K562 (cell line): Measurements from ENCODE around the gene B4GALNT4. TPM values are rescaled to one million over a fixed set of nuclear protein-coding genes. Genes with fewer than 3 reads are reported as not detected.
A peak's percentile ranks its signal among the peaks of the same experiment; 100 is the strongest.
"Not testable (repeated sequence)": the region's sequence is repeated elsewhere in the genome, so short reads cannot be mapped to it uniquely, and the experiment has no call there.

Source experiments
- ATAC-seq: fragments of 200-7000 bp; cut with Tn5 transposase; 3 replicates; pipeline ENCODE4 v1.9.1; 2020; ENCODE audit warnings: moderate library complexity
- BruUV-seq: library from RNA; stranded (reverse); fragments of 400-500 nt; replicated peaks from 2 replicates; lab custom pipeline; 2021; lab: Mats Ljungman, UMichigan
- CTCF ChIA-PET: fragments of 300-600 bp; formaldehyde crosslinking; extraction: SDS; loops from one replicate; lab custom pipeline; 2021; ENCODE audit warnings: low intra/inter-chr PET ratio; lab: Yijun Ruan, JAX
- POLR2A ChIA-PET: fragments of 300-600, 350-650 bp; sonication (Branson Sonifier 250); formaldehyde crosslinking; extraction: SDS; loops from one replicate; lab custom pipeline; 2021; ENCODE audit warnings: antibody characterized with exemption, inconsistent platforms; lab: Yijun Ruan, JAX
- DNase-seq, 4 experiments: peaks; one replicate each; pipeline versions ENCODE4 v3.0.0 to v3.0.0-alpha.2; 2011 to 2018; ENCODE audit warnings: low spot score in 3 of 4, mixed read lengths in 3 of 4; ENCODE audit errors: extremely low read depth in 1 of 4
- FAIRE-seq: peaks from 2 replicates; lab custom pipeline; 2011; peaks lifted over from hg19 to GRCh38; lab: Jason Lieb, UNC
- H2AFZ ChIP-seq: 2 replicates; pipeline ENCODE4 v1.6.0; 2011; ENCODE audit warnings: low read depth, low read length, control low read depth, inconsistent platforms
- H3K27ac ChIP-seq: fragments of 200-600 bp; 3 replicates; pipeline ENCODE4 v1.8.0; 2011; ENCODE audit warnings: low read depth, mild to moderate bottlenecking, control low read depth, inconsistent platforms, low read length, moderate library complexity, mixed read lengths; ENCODE audit errors: extremely low read depth
- H3K27me3 ChIP-seq, 2 experiments: fragments of 300-600 bp in 1 of 2; 2 replicates in 1 of 2; 3 replicates in 1 of 2; pipeline versions ENCODE4 v1.6.0 to v1.8.0; 2011; ENCODE audit warnings: inconsistent platforms in 2 of 2, low read length in 2 of 2, mild to moderate bottlenecking in 1 of 2, mixed read lengths in 1 of 2, moderate library complexity in 1 of 2; ENCODE audit not compliant: control insufficient read depth in 2 of 2, insufficient read depth in 2 of 2
- H3K36me3 ChIP-seq: fragments of 300-600 bp; 3 replicates; pipeline ENCODE4 v1.8.0; 2011; ENCODE audit warnings: mild to moderate bottlenecking, low read length, inconsistent platforms; ENCODE audit not compliant: control insufficient read depth, insufficient read depth
- H3K4me1 ChIP-seq, 2 experiments: fragments of 200-600 bp in 1 of 2; replicated peaks in 1 of 2; 2 replicates in 1 of 2; 3 replicates in 1 of 2; pipeline versions ENCODE4 v1.5.1 to v1.8.0; 2011; ENCODE audit warnings: inconsistent platforms in 2 of 2, low read length in 2 of 2, mild to moderate bottlenecking in 1 of 2, mixed read lengths in 1 of 2, moderate library complexity in 1 of 2; ENCODE audit not compliant: control insufficient read depth in 2 of 2, insufficient read depth in 2 of 2
- H3K4me2 ChIP-seq: 2 replicates; pipeline ENCODE4 v1.6.1; 2011; ENCODE audit warnings: low read length, control low read depth, inconsistent platforms, mixed read lengths; ENCODE audit not compliant: insufficient read depth
- H3K4me3 ChIP-seq: fragments of 200-600 bp; sonication (generic), shearing (Covaris generic); 2 replicates; pipeline ENCODE4 v1.5.1; 2016; ENCODE audit warnings: control low read depth, inconsistent platforms
- H3K79me2 ChIP-seq: fragments of 200-600 bp; 3 replicates; pipeline ENCODE4 v1.8.0; 2011; ENCODE audit warnings: low read length, inconsistent platforms; ENCODE audit not compliant: control insufficient read depth, insufficient read depth
- H3K9ac ChIP-seq, 2 experiments: 2 replicates each; pipeline versions ENCODE4 v1.6.0 to v1.6.1; 2011; ENCODE audit warnings: low read depth in 2 of 2, low read length in 2 of 2, control low read depth in 1 of 2, inconsistent platforms in 1 of 2, mild to moderate bottlenecking in 1 of 2, mixed read lengths in 1 of 2; ENCODE audit not compliant: insufficient read depth in 1 of 2
- H3K9me1 ChIP-seq: one replicate; pipeline ENCODE4 v1.6.0; 2011; ENCODE audit warnings: inconsistent platforms, mild to moderate bottlenecking, low read length, moderate library complexity; ENCODE audit not compliant: control insufficient read depth, insufficient read depth
- H3K9me3 ChIP-seq: replicated peaks from 2 replicates; pipeline ENCODE4 v1.5.1; 2011; ENCODE audit warnings: low read depth, low read length, inconsistent platforms; ENCODE audit not compliant: control insufficient read depth, insufficient read depth
- H4K20me1 ChIP-seq: replicated peaks from 2 replicates; pipeline ENCODE4 v1.6.1; 2011; ENCODE audit warnings: low read length, inconsistent platforms, mixed read lengths; ENCODE audit not compliant: control insufficient read depth, insufficient read depth
- ARID1B ChIP-seq: fragments of 450-650 bp; IDR thresholded peaks from 2 replicates; pipeline ENCODE4 v1.6.1; 2016; ENCODE audit warnings: antibody characterized with exemption, mild to moderate bottlenecking, inconsistent platforms
- ATF1 ChIP-seq, 2 experiments: fragments of 450-650 bp in 1 of 2; IDR thresholded peaks; 2 replicates each; pipeline ENCODE4 v1.6.1; 2016; ENCODE audit warnings: missing compliant biosample characterization in 1 of 2, missing genetic modification characterization in 1 of 2
- CUX1 ChIP-seq: fragments of 200-800 bp; sonication (Bioruptor generic); IDR thresholded peaks from 2 replicates; pipeline ENCODE4 v1.6.1; 2016; ENCODE audit warnings: missing genetic modification characterization, missing compliant biosample characterization
- DMBX1 ChIP-seq: fragments of 250-450 bp; sonication (Bioruptor Pico); IDR thresholded peaks from 2 replicates; pipeline ENCODE4 v1.8.0; 2022; ENCODE audit warnings: inconsistent platforms, mild to moderate bottlenecking, moderate library complexity, borderline replicate concordance
- E2F6 ChIP-seq, 2 experiments: IDR thresholded peaks; 2 replicates each; pipeline ENCODE4 v1.6.1; 2011; ENCODE audit warnings: borderline replicate concordance in 1 of 2, control low read depth in 1 of 2, low read depth in 1 of 2, low read length in 1 of 2, mild to moderate bottlenecking in 1 of 2, mixed read lengths in 1 of 2, moderate library complexity in 1 of 2; ENCODE audit not compliant: insufficient read depth in 1 of 2, insufficient read length in 1 of 2, poor library complexity in 1 of 2, severe bottlenecking in 1 of 2; ENCODE audit errors: extremely low read depth in 1 of 2
- MAFF ChIP-seq: IDR thresholded peaks from 2 replicates; pipeline ENCODE4 v1.6.1; 2012; ENCODE audit warnings: low read length, improper control_type of control experiment
- SMARCA4 ChIP-seq: fragments of 450-650 bp; IDR thresholded peaks from 2 replicates; pipeline ENCODE4 v1.6.1; 2016
- USF2 ChIP-seq: sonication (generic); formaldehyde crosslinking; IDR thresholded peaks from 2 replicates; pipeline ENCODE4 v1.5.0; 2020; ENCODE audit warnings: missing genetic modification reagents
- ZBTB7A ChIP-seq: IDR thresholded peaks from 2 replicates; pipeline ENCODE4 v1.6.1; 2011; ENCODE audit warnings: low read depth, mild to moderate bottlenecking, low read length, moderate library complexity, borderline replicate concordance; ENCODE audit not compliant: control insufficient read depth
- ZNF316 ChIP-seq: fragments of 450-650 bp; IDR thresholded peaks from 2 replicates; pipeline ENCODE4 v1.6.1; 2016
- WGBS: fragments of 100-300 bp; shearing (Covaris generic); methylation state at CpG from one replicate; pipeline ENCODE4 v1.1.6; 2016; ENCODE audit warnings: low coverage, mixed read lengths; ENCODE audit not compliant: insufficient coverage; ENCODE audit errors: missing lambda C conversion rate; 5-methylcytosine and 5-hydroxymethylcytosine counted together
- in situ Hi-C: fragments of 300-500 bp; cut with MboI; formaldehyde crosslinking; loops from 4 replicates; pipeline ENCODE4 v1.15.0; 2018; ENCODE audit warnings: inconsistent platforms, mixed read lengths
- intact Hi-C: fragments of 100-400 bp; cut with micrococcal nuclease; formaldehyde crosslinking; loops from 2 replicates; pipeline ENCODE4 v1.14.2; 2022
- polyA plus RNA-seq, 8 experiments: library from polyadenylated mRNA; depleted of rRNA in 4 of 8; stranded (reverse) in 5 of 8; unstranded in 3 of 8; fragments of >200 nt; fragmentation: Nextera tagmentation in 2 of 8; fragmentation: Illumina TruSeq in 1 of 8; extraction: Ambion mirVana in 2 of 8; extraction: Trizol in 1 of 8; gene quantifications; 2 replicates each; pipeline versions ENCODE4 v1.2.1 to v1.2.3, GENCODE V29; 2011 to 2014; ENCODE audit warnings: inconsistent platforms in 1 of 8, missing spikeins in 1 of 8
- total RNA-seq, 7 experiments: library from RNA; depleted of rRNA in 6 of 7; stranded (reverse); fragments of >200 nt in 6 of 7; fragmentation: Illumina TruSeq in 2 of 7; extraction: Trizol in 2 of 7; gene quantifications; 2 replicates each; pipeline versions ENCODE4 v1.2.1 to v1.2.3, GENCODE V29; 2011 to 2021; ENCODE audit warnings: low replicate concordance in 1 of 7

B4GALNT4 gene
- total and polyA plus RNA-seq, 9 of the 15 experiments (the other 6 are each of a cell fraction or from before 2014, with no cell fraction given) = 0.20 to 37.1 (median 10.8) TPM; not detected in 1

GRCh38 chr11:324593-325517 lies 44.4 kb upstream of the B4GALNT4 start:
- H3K9me3 ChIP-seq; intact Hi-C loops; in situ Hi-C loops; BruUV-seq; H3K9me1 ChIP-seq; H3K27me3 ChIP-seq; CTCF ChIA-PET; H3K36me3 ChIP-seq; H4K20me1 ChIP-seq; TF ChIP-seq ATF1 (CRISPR knock-in tag; IDR thresholded peaks at IDR 0.05): not testable (repeated sequence)
- ATAC-seq = peak; percentile 7; the same call in 2 of the 3 replicates
- DNase-seq = peak in 3 of 4 experiments; percentile 47 to 86 (median 49)
- Histone ChIP-seq H3K9ac (peak overlapping the region; percentile 15 to 61; a peak in 3 of 4 replicates), H3K4me1 (peaks cover 43 to 55% of the 10 kb centered on the region in 2 experiments), H3K79me2 (peaks cover 39% of the 10 kb centered on the region), H3K27ac (peak overlapping the region; percentile 88), H2AFZ (peak overlapping the region; percentile 86), H3K4me3 (peak overlapping the region; percentile 28; the same call in 1 of the 2 replicates), H3K4me2 (peak overlapping the region; percentile 77)
- 1% methylated on average over 26 of the region's 34 CpGs for WGBS
- POLR2A ChIA-PET = interaction anchor here (0.6 to 1.5 kb wide), 8 partner anchors 8 to 136 kb away, joined by 3 to 7 read pairs (median 3); no protein-coding TSS in a partner anchor
- peak; percentile 49 for FAIRE-seq
- TF ChIP-seq SMARCA4 (peak; percentile 68; the same call in 1 of the 2 replicates), MAFF (peak; percentile 58), ZBTB7A (peak; percentile 81), ARID1B (peak; percentile 65), ATF1 (tag; IDR thresholded peaks at IDR 0.05) (peak; percentile 59), USF2 (CRISPR knock-in tag) (peak; percentile 82), E2F6 (IDR thresholded peaks at IDR 0.05; ENCODE audit: borderline replicate concordance in 1 of 2, extremely low read depth in 1 of 2, insufficient read depth in 1 of 2, insufficient read length in 1 of 2, low read depth in 1 of 2, low read length in 1 of 2, poor library complexity in 1 of 2, severe bottlenecking in 1 of 2) (peak in 1 of 2 experiments; percentile 37), ZNF316 (peak; percentile 95), CUX1 (CRISPR knock-in tag) (peak; percentile 84), DMBX1 (CRISPR knock-in tag) (peak; percentile 44; the same call in 1 of the 2 replicates)
